Mesendoderm (in vitro differentiated cells): Measurements from ENCODE around the gene BTBD16. TPM values are rescaled to one million over a fixed set of nuclear protein-coding genes. Genes with fewer than 3 reads are reported as not detected.

Experiments used
- DNase-seq: peaks from one replicate; pipeline ENCODE4 v3.0.0; 2013
- H2AK5ac ChIP-seq: 2 replicates; pipeline ENCODE4 v1.6.1; 2013; ENCODE audit warnings: low read length, inconsistent platforms
- H2BK120ac ChIP-seq: 2 replicates; pipeline ENCODE4 v1.6.1; 2013; ENCODE audit warnings: low read depth, mild to moderate bottlenecking, low read length, moderate library complexity, mixed read lengths
- H2BK15ac ChIP-seq: replicated peaks from 2 replicates; pipeline ENCODE4 v1.6.1; 2013; ENCODE audit warnings: low read depth, mild to moderate bottlenecking, moderate library complexity
- H2BK5ac ChIP-seq: 2 replicates; pipeline ENCODE4 v1.6.1; 2013; ENCODE audit warnings: low read length, inconsistent platforms
- H3K18ac ChIP-seq: 2 replicates; pipeline ENCODE4 v1.6.1; 2013; ENCODE audit warnings: mild to moderate bottlenecking, low read length, mixed read lengths
- H3K23ac ChIP-seq: one replicate; pipeline ENCODE4 v1.6.1; 2013; ENCODE audit warnings: low read length
- H3K27ac ChIP-seq: 2 replicates; pipeline ENCODE4 v1.5.1; 2013; ENCODE audit warnings: low read depth, mild to moderate bottlenecking, inconsistent platforms, low read length, moderate library complexity
- H3K27me3 ChIP-seq: 2 replicates; pipeline ENCODE4 v1.6.1; 2013; ENCODE audit warnings: low read length, control low read depth, mild to moderate bottlenecking, inconsistent platforms; ENCODE audit not compliant: insufficient read depth, poor library complexity
- H3K36me3 ChIP-seq: 2 replicates; pipeline ENCODE4 v1.6.1; 2013; ENCODE audit warnings: low read length, inconsistent platforms; ENCODE audit not compliant: control insufficient read depth, insufficient read depth
- H3K4ac ChIP-seq: one replicate; pipeline ENCODE4 v1.6.1; 2013; ENCODE audit warnings: low read depth, mild to moderate bottlenecking, low read length, moderate library complexity
- H3K4me1 ChIP-seq: 2 replicates; pipeline ENCODE4 v1.6.1; 2013; ENCODE audit warnings: low read depth, low read length, inconsistent platforms; ENCODE audit not compliant: control insufficient read depth
- H3K4me2 ChIP-seq: 2 replicates; pipeline ENCODE4 v1.6.1; 2013; ENCODE audit warnings: low read length
- H3K4me3 ChIP-seq: 2 replicates; pipeline ENCODE4 v1.5.1; 2013; ENCODE audit warnings: mild to moderate bottlenecking, low read length
- H3K56ac ChIP-seq: one replicate; pipeline ENCODE4 v1.6.1; 2013; ENCODE audit warnings: low read length
- H3K79me1 ChIP-seq: 2 replicates; pipeline ENCODE4 v1.6.1; 2013; ENCODE audit warnings: low read length, inconsistent platforms
- H3K79me2 ChIP-seq: 2 replicates; pipeline ENCODE4 v1.6.1; 2013; ENCODE audit warnings: mild to moderate bottlenecking, low read length; ENCODE audit not compliant: control insufficient read depth, insufficient read depth
- H3K9ac ChIP-seq: 2 replicates; pipeline ENCODE4 v1.6.1; 2013; ENCODE audit warnings: low read length, inconsistent platforms
- H4K5ac ChIP-seq: one replicate; pipeline ENCODE4 v1.6.1; 2013; ENCODE audit warnings: low read length
- H4K8ac ChIP-seq: one replicate; pipeline ENCODE4 v1.6.1; 2013; ENCODE audit warnings: low read depth, mild to moderate bottlenecking, control low read depth, low read length, moderate library complexity
- WGBS: extraction: QIAGEN DNeasy Blood & Tissue Kit; methylation state at CpG from one replicate; pipeline ENCODE4 v1.1.7; 2013; ENCODE audit warnings: low lambda C conversion rate, missing lambda C conversion rate; ENCODE audit not compliant: insufficient coverage; ENCODE audit errors: extremely low coverage; 5-methylcytosine and 5-hydroxymethylcytosine counted together
- small RNA-seq: library from polyadenylated mRNA; stranded (forward); fragments of <200 nt; extraction: miRNeasy Mini kit (QIAGEN cat#:217004); gene quantifications from one replicate; pipeline ENCODE3, GENCODE V24; 2013; ENCODE audit not compliant: insufficient read depth

BTBD16 gene

DNA sequence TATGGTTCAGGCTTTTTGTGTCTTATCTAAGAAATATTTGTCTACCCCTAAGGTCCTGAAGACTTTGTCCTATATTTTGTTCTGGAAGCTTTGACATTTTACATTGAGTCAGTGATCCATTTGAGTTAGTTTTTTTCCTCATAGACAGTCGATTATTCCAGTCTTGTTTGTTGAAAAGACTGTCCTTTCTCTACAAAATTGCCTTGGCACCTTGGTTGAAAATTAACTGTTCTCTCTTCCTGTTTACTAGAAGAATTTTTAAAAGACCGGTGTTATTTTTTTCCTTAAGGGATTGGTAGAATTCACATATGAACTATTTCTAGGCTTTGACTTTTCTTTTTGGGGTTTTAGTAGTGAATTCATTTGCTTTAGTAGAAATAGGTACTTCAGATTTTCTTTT, 115.4 kb downstream of the BTBD16 start:
- Histone ChIP-seq H4K8ac (no peak overlapping the region), H3K79me1 (peaks cover 5% of the 10 kb centered on the region), H2BK5ac (no peak overlapping the region), H3K18ac (no peak overlapping the region), H2BK120ac (no peak overlapping the region), H3K9ac (no peak overlapping the region), H3K36me3 (no peaks in the 10 kb centered on the region), H2AK5ac (no peak overlapping the region), H2BK15ac (no peak overlapping the region), H3K79me2 (peaks cover 3% of the 10 kb centered on the region), H3K4me1 (no peaks in the 10 kb centered on the region), H4K5ac (no peak overlapping the region), H3K56ac (no peak overlapping the region), H3K27ac (no peak overlapping the region), H3K4ac (no peak overlapping the region), H3K4me2 (no peak overlapping the region), H3K23ac (no peak overlapping the region), H3K4me3 (no peak overlapping the region), H3K27me3 (no peaks in the 10 kb centered on the region)
- no CpG with 5 or more reads among the region's 2 CpGs for WGBS
- no peak for DNase-seq

- DNase-seq, result no peak
- no peak overlapping the region for H3K18ac ChIP-seq
- H3K79me2 ChIP-seq, result peaks cover 3% of the 10 kb centered on the region
- H2BK15ac ChIP-seq, result no peak overlapping the region
- H3K4me1 ChIP-seq, result no peaks in the 10 kb centered on the region
- no CpG with 5 or more reads among the region's 2 CpGs for WGBS
- H4K5ac ChIP-seq, result no peak overlapping the region
- H3K27me3 ChIP-seq, result no peaks in the 10 kb centered on the region
- H3K56ac ChIP-seq, result no peak overlapping the region
- H3K79me1 ChIP-seq, result peaks cover 5% of the 10 kb centered on the region
- no peak overlapping the region for H2BK5ac ChIP-seq
- H3K9ac ChIP-seq, result no peak overlapping the region
- no peak overlapping the region for H3K4me2 ChIP-seq
- no peak overlapping the region for H2BK120ac ChIP-seq
- no peak overlapping the region for H4K8ac ChIP-seq
- no peak overlapping the region for H2AK5ac ChIP-seq
- H3K4ac ChIP-seq, result no peak overlapping the region
- H3K27ac ChIP-seq, result no peak overlapping the region
- H3K23ac ChIP-seq, result no peak overlapping the region
- no peaks in the 10 kb centered on the region for H3K36me3 ChIP-seq
- no peak overlapping the region for H3K4me3 ChIP-seq
Measured at GRCh38 chr10:122387572-122387971, 116.5 kb downstream of the BTBD16 start.

Small RNAs within 50 kb of the gene (small RNA-seq; reads per million reads assigned to genes)
- not detected for gene RNU6-728P
